SH-SY5Y (cell line): ENCODE measurements around the gene DIAPH3.

Experiments
- GATA2 ChIP-seq: IDR thresholded peaks from 2 replicates; pipeline ENCODE4 v1.6.1; 2011; ENCODE audit warnings: mild to moderate bottlenecking, low read depth, low read length
- GATA3 ChIP-seq: IDR thresholded peaks from 2 replicates; pipeline ENCODE4 v1.6.1; 2011; ENCODE audit warnings: low read depth, mild to moderate bottlenecking, low read length, moderate library complexity

DNA sequence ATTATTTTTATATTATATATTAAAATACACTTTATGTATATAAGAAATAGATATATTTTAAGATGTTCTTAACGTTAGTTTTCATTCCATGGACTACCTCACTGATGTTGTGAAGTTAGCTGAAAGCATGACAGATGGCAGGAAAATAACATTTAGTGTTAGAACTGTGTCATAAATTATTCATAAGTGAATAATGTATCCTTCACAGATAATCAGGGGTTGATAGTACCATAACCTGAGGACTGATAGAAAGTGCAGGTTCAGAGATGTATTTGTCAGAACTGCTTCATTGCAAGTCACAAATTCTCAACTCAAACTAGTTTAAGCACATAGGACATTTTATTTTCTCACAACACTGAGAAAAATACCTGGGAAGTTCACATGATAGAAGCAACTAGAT, 14.6 kb upstream of the DIAPH3 start:
- TF ChIP-seq GATA3 (no peak), GATA2 (no peak)
